Measurements from ENCODE around the gene TMEM212. TPM values are rescaled to one million over a fixed set of nuclear protein-coding genes. Genes with fewer than 3 reads are reported as not detected.

The TMEM212 gene
- total and polyA plus RNA-seq, 9 of the 15 experiments (the other 6 are each of a cell fraction or from before 2014, with no cell fraction given): not detected

DNA sequence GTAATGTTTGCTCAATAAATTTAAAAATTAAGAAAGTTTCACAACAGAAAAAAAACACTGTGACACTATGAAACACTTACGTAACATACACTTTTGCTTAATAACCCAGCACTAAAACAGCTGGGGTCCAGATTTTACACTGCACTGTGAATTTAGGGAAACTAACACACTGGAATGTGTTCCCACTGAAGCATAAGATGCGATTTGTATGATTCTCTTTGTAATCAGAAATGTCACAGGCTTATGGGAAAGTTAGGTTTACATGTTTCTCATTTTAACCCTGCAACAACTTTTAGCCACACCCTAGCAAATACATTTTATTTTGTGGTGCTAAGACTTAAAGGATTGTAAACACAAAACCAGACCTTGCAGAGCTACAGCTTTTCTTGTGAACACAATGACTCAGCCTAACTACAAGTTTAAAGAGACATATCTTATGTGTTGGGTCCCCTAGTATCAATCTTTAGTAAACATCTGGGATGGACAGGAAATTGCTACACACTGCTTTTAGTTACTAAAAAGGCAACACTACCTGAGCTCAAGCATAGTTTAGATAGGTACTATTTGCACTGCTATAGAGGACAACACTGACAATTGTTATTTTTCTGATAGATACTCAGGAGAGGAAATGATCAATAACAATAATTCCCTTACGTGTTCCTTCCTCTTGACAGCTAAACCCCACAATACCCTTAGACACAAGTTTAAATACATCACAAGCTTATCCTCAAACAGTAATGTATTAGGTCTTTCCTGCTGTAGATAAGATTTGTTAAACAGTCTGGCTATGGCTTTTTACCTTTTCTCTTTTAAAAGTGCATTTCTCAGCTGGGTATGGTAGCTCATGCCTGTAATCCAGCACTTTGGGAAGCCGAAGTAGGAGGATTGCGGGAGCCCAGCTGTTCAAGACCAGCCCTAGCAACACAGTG lies 36.7 kb upstream of the TMEM212 start (continued):
- TF ChIP-seq RB1 (IDR thresholded peaks at IDR 0.05; ENCODE audit: low read depth): no peak
- no peak for TF ChIP-seq EHMT2 (IDR thresholded peaks at IDR 0.05)
- TF ChIP-seq ZNF431 (CRISPR knock-in tag; IDR thresholded peaks at IDR 0.05): no peak
- TF ChIP-seq SMARCA4 (IDR thresholded peaks at IDR 0.05): peak; percentile 94
- TF ChIP-seq CEBPG (CRISPR knock-in tag; IDR thresholded peaks at IDR 0.05): no peak
- peak; percentile 57 to 76 for TF ChIP-seq CEBPG (tag; conservative IDR thresholded peaks at IDR 0.05 in 1 of 2, IDR thresholded peaks at IDR 0.05 in 1 of 2)
- TF ChIP-seq POLR3G (IDR thresholded peaks at IDR 0.05; ENCODE audit: extremely low read depth, insufficient read length, insufficient replicate concordance): no peak
- no peak for TF ChIP-seq CHD4 (IDR thresholded peaks at IDR 0.05; ENCODE audit: insufficient read depth, insufficient replicate concordance, low read depth, low read length, poor library complexity, severe bottlenecking)
- TF ChIP-seq, protein P1, sequence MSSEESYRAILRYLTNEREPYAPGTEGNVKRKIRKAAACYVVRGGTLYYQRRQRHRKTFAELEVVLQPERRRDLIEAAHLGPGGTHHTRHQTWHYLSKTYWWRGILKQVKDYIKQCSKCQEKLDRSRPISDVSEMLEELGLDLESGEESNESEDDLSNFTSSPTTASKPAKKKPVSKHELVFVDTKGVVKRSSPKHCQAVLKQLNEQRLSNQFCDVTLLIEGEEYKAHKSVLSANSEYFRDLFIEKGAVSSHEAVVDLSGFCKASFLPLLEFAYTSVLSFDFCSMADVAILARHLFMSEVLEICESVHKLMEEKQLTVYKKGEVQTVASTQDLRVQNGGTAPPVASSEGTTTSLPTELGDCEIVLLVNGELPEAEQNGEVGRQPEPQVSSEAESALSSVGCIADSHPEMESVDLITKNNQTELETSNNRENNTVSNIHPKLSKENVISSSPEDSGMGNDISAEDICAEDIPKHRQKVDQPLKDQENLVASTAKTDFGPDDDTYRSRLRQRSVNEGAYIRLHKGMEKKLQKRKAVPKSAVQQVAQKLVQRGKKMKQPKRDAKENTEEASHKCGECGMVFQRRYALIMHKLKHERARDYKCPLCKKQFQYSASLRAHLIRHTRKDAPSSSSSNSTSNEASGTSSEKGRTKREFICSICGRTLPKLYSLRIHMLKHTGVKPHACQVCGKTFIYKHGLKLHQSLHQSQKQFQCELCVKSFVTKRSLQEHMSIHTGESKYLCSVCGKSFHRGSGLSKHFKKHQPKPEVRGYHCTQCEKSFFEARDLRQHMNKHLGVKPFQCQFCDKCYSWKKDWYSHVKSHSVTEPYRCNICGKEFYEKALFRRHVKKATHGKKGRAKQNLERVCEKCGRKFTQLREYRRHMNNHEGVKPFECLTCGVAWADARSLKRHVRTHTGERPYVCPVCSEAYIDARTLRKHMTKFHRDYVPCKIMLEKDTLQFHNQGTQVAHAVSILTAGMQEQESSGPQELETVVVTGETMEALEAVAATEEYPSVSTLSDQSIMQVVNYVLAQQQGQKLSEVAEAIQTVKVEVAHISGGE (CRISPR knock-in tag; IDR thresholded peaks at IDR 0.05): no peak
- no peak for TF ChIP-seq ZNF124 (CRISPR knock-in tag; IDR thresholded peaks at IDR 0.05)
- no peak for TF ChIP-seq ZC3H8 (IDR thresholded peaks at IDR 0.05)
- TF ChIP-seq FOXJ3 (CRISPR knock-in tag; IDR thresholded peaks at IDR 0.05): no peak
- no peak for TF ChIP-seq ZNF143 (CRISPR knock-in tag; IDR thresholded peaks at IDR 0.05)
- TF ChIP-seq HMG20B (CRISPR knock-in tag; IDR thresholded peaks at IDR 0.05): no peak
- no peak for TF ChIP-seq BRCA1 (IDR thresholded peaks at IDR 0.05)
- TF ChIP-seq BRCA1 (CRISPR knock-in tag; IDR thresholded peaks at IDR 0.05): no peak
- TF ChIP-seq CHD2 (IDR thresholded peaks at IDR 0.05; ENCODE audit: low read depth, low read length): no peak
- TF ChIP-seq, protein P2, sequence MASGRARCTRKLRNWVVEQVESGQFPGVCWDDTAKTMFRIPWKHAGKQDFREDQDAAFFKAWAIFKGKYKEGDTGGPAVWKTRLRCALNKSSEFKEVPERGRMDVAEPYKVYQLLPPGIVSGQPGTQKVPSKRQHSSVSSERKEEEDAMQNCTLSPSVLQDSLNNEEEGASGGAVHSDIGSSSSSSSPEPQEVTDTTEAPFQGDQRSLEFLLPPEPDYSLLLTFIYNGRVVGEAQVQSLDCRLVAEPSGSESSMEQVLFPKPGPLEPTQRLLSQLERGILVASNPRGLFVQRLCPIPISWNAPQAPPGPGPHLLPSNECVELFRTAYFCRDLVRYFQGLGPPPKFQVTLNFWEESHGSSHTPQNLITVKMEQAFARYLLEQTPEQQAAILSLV (tag; IDR thresholded peaks at IDR 0.05): no peak
- no peak for TF ChIP-seq FOXA1 (IDR thresholded peaks at IDR 0.05; ENCODE audit: borderline replicate concordance)
- TF ChIP-seq, protein P3, sequence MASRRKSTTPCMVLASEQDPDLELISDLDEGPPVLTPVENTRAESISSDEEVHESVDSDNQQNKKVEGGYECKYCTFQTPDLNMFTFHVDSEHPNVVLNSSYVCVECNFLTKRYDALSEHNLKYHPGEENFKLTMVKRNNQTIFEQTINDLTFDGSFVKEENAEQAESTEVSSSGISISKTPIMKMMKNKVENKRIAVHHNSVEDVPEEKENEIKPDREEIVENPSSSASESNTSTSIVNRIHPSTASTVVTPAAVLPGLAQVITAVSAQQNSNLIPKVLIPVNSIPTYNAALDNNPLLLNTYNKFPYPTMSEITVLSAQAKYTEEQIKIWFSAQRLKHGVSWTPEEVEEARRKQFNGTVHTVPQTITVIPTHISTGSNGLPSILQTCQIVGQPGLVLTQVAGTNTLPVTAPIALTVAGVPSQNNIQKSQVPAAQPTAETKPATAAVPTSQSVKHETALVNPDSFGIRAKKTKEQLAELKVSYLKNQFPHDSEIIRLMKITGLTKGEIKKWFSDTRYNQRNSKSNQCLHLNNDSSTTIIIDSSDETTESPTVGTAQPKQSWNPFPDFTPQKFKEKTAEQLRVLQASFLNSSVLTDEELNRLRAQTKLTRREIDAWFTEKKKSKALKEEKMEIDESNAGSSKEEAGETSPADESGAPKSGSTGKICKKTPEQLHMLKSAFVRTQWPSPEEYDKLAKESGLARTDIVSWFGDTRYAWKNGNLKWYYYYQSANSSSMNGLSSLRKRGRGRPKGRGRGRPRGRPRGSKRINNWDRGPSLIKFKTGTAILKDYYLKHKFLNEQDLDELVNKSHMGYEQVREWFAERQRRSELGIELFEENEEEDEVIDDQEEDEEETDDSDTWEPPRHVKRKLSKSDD (conservative IDR thresholded peaks at IDR 0.05; ENCODE audit: low read length): no peak
- TF ChIP-seq NONO (IDR thresholded peaks at IDR 0.05; ENCODE audit: low read depth in 2 of 2, low read length in 1 of 2): no peak
